GM21528 (cell line): ENCODE results near the gene HYAL4.
"Not testable (repeated sequence)": the region's sequence is repeated elsewhere in the genome, so short reads cannot be mapped to it uniquely, and the experiment has no call there.

Source experiments
- ATAC-seq: cut with Tn5 transposase; IDR thresholded peaks from one replicate; pipeline ENCODE4 v1.9.1; 2021; ENCODE audit warnings: mild to moderate bottlenecking, moderate library complexity; ENCODE audit not compliant: unreplicated experiment, low FRiP score

Gene HYAL4

DNA sequence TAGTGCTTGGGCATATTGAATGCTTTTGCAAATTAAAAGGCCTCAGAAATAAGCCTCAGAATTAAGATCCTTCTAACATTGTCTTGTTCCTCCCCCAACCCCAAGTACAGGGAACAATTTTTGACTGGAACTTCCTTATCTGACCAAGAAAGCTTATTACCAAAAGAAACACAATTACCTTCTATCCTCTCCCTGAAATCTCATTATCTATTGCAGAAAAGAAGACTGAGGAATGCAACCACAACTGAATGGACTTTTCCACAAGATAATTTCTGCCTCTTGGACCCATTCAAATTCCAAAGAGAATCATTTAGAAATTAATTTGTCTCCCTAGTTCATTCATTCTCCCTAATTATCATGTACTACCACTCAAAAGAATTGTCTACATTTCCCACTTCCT is 43.2 kb downstream of the HYAL4 start:
- no peak for ATAC-seq

DNA sequence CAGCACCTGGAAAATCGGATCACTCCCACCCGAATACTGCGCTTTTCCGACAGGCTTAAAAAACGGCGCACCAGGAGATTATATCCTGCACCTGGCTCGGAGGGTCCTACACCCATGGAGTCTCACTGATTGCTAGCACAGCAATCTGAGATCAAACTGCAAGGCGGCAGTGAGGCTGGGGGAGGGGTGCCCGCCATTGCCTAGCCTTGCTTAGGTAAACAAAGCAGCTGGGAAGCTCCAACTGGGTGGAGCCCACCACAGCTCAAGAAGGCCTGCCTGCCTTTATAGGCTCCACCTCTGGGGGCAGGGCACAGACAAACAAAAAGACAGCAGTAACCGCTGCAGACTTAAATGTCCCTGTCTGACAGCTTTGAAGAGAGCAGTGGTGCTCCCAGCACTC is 49.8 kb downstream of the HYAL4 start:
- ATAC-seq, result not testable (repeated sequence)

DNA sequence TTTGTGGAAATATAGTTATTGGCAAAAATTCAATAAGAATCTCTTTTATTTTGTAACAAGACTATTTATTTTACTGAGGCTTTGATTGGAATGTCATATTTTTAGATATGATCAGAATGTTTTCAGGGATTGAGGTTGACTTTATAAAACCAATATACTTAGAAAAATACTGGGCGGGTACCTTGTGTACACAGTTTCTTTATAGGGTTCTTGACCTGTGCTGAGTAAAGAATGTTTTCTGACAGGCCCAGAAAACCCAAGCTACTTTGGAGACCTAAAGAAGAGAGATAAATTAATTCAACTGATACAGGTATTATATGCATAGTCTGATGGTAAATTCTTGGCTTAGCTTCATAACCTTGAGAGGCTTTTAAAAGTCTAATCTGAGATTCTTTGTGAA is 56.1 kb downstream of the HYAL4 start:
- ATAC-seq, result no peak

DNA sequence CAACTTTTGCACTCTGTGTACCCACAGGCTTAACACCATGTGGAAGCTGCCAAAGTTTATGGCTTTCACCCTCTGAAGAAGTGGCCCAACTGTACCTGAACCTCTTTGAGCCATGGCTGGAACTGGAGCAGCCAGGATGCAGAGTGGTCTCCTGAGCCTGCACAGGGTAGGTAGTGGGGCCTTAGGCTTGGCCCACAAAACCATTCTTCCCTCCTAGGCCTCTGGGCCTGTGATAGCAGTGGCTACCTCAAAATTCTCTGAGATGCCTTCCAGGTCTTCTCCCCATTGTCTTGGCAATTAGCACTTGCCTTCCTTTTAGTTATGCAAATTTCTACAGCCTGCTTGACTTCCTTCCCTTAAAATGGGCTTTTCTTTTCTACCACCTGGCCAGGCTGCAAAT is 60.7 kb downstream of the HYAL4 start:
- ATAC-seq, result no peak

DNA sequence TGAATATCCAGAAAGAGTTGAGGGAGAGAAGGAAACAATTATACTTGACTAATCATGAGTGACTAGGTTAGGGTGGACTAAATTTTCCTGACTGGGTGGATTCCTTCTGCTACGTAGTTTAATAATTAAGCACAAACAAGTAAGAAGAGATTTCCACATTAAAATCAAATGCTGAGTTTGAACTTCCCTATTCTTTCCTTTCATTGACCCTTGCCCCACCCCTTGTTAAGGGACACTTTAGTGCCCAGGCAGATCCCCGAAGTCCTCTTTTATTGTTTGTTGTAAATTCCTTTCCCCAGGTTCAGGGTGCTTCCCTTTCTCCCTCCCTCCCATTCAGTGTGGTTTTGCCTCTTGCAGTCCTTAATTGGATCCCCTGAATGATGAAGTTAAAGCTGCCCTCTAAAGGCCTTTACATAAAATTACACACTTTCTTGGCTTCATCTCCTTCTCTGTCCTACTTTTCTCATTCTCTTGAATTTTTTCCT is 71.3 kb downstream of the HYAL4 start:
- ATAC-seq, result no peak

DNA sequence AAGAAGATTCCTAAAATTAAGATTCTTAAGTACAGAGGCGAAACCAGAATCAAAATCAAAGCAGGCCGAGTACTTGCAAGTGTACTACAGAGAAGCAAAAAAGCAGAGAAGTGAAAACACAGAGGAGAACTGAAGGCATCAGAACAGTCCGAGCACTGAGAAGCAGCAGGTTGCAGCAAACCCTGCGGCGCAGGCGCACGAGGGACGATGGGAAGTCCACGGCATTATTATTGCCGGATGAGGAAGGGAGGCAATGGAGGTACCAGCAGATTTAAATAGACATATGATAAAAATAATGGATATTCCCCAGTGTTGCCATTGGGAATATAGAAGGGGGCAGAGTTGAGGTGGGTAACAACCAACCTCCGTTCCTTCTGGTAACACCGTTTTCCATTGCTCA is 72.9 kb downstream of the HYAL4 start:
- ATAC-seq, result no peak

DNA sequence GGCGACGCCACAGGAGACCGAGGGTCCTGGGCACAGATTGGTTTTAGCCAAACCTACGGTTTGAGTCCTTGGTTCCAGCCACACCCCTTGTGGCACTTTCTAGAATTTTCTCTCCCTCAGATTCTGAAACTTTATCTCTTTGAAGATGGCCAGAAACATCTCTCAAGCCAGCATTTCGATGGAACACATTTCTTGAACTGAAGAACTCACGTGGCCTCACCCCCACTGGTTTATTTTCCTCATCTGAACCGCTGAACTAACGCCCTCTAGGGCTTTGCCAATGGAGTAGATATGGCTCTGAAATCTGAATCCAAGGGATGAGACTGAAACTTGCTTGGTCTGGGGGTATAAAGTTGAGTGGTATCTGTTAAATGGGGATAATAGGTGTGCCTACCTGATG is 73.3 kb downstream of the HYAL4 start:
- ATAC-seq, result no peak

DNA sequence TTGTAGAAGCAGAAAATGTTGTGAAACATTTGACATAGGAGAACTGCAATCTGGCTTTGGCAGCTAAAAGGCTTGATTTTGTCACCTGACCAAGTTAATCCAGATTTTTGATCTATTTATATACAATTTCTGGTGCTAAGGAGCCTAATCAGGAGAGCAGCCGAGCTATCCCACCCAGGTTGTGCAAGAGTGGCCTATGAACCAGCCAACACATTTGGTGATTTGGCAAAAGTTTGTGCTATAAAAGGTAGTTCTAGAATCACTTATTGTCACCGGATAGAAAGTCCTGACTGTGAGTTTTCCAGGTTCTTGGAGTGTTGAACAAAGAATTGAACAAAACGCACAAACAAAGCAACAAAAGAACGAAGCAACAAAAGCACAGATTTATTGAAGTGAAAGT is 78.6 kb downstream of the HYAL4 start:
- no peak for ATAC-seq

DNA sequence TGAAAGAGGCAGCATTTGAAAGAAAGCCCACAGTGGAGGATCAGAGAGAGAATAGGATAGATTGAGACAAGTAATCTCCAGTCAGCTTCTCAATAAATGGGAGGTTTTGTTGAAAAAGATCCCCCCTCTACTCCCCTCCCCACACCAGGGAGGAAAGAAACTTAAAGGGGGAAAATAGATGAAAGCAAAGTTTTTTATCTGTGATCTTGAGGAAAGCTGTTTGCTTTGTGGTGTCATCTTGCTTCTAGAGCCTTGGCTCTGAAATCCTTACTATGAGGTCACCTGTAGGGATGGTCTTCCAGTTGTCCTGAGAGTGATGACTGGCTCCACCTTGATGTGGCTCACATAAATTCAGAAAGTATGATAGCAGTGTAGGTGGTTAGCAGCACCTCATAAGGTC is 80.0 kb downstream of the HYAL4 start, which contains the start of gene SPAM1:
TSS of gene SPAM1 (plus strand) at position 301 of the 400 bp plus-strand sequence. CDS start 28,330 bp downstream, outside the sequence.
- no peak for ATAC-seq
